ENCODE results near the gene BNIP3. TPM values are rescaled to one million over a fixed set of nuclear protein-coding genes. Genes with fewer than 3 reads are reported as not detected.
A peak's percentile ranks its signal among the peaks of the same experiment; 100 is the strongest.
"Not testable (repeated sequence)": the region's sequence is repeated elsewhere in the genome, so short reads cannot be mapped to it uniquely, and the experiment has no call there.

The BNIP3 gene
- polyA plus RNA-seq, 3 donors = 3.2 to 7.2 (median 4.6) TPM

GRCh38 chr10:131920693-131921092 is 61.0 kb downstream of the BNIP3 start:
- no peaks in the 10 kb centered on the region for H3K36me3 ChIP-seq (replicated peaks in 1 of 2; ENCODE audit: control insufficient read depth in 1 of 2, insufficient read depth in 2 of 2, low read length in 2 of 2)
- H3K4me3 ChIP-seq (replicated peaks in 1 of 3; ENCODE audit: low read depth in 2 of 3, low read length in 3 of 3) = no peak overlapping the region
- Mint-ChIP-seq H3K27ac (peak overlapping the region in 1 of 7 donors; percentile 58), H3K27me3 (ENCODE audit: low read depth in 3 of 3) (no peaks in the 10 kb centered on the region), H3K9me3 (peaks cover 2 to 12% (median 9%) of the 10 kb centered on the region in 7 donors), H3K4me3 (no peak overlapping the region), H3K4me1 (peaks cover 16% of the 10 kb centered on the region), H3K36me3 (peaks cover 5 to 9% of the 10 kb centered on the region in 2 donors)
- no peak overlapping the region for H3K4me2 ChIP-seq (replicated peaks; ENCODE audit: extremely low read depth, low read length, poor library complexity, severe bottlenecking)
- no peak for DNase-seq
- no peak overlapping the region for H3K27ac ChIP-seq (ENCODE audit: low read depth in 1 of 2, low read length in 2 of 2)
- intact Hi-C loops (cut with micrococcal nuclease) = no loop called here
- peaks cover 79% of the 10 kb centered on the region for H3K79me2 ChIP-seq (ENCODE audit: insufficient read depth, low read length)
- TF ChIP-seq CTCF (IDR thresholded peaks at IDR 0.05) = no peak
- whole genome bisulfite sequencing (ENCODE audit: insufficient coverage) = 70% methylated on average over 5 of the region's 5 CpGs
- no peaks in the 10 kb centered on the region for H3K27me3 ChIP-seq (ENCODE audit: control insufficient read depth in 2 of 2, insufficient read depth in 2 of 2, low read length in 2 of 2)
- H4K20me1 ChIP-seq (ENCODE audit: insufficient read depth, low read length) = peaks cover 88% of the 10 kb centered on the region
- H3K4me1 ChIP-seq (ENCODE audit: control insufficient read depth in 1 of 2, insufficient read depth in 2 of 2, low read length in 2 of 2) = peaks cover 0 to 13% of the 10 kb centered on the region in 2 donors
- peaks cover 5% of the 10 kb centered on the region in 2 donors for H3K9me3 ChIP-seq (replicated peaks in 1 of 2; ENCODE audit: control insufficient read depth in 1 of 2, insufficient read depth in 1 of 2, low read length in 2 of 2)
- H2AFZ ChIP-seq (ENCODE audit: insufficient read depth, low read depth, low read length, poor library complexity, severe bottlenecking) = no peak overlapping the region
- H3K9ac ChIP-seq (ENCODE audit: insufficient read depth, low read length, poor library complexity, severe bottlenecking) = no peak overlapping the region

GRCh38 chr10:131920151-131920550 is 61.6 kb downstream of the BNIP3 start:
- intact Hi-C loops (cut with micrococcal nuclease) = no loop called here
- Histone ChIP-seq H3K79me2 (ENCODE audit: insufficient read depth, low read length) (peaks cover 79% of the 10 kb centered on the region), H3K4me3 (replicated peaks in 1 of 3; ENCODE audit: low read depth in 2 of 3, low read length in 3 of 3) (no peak overlapping the region), H3K9ac (ENCODE audit: insufficient read depth, low read length, poor library complexity, severe bottlenecking) (no peak overlapping the region), H3K4me2 (replicated peaks; ENCODE audit: extremely low read depth, low read length, poor library complexity, severe bottlenecking) (no peak overlapping the region), H3K27me3 (ENCODE audit: control insufficient read depth in 2 of 2, insufficient read depth in 2 of 2, low read length in 2 of 2) (no peaks in the 10 kb centered on the region), H3K9me3 (replicated peaks in 1 of 2; ENCODE audit: control insufficient read depth in 1 of 2, insufficient read depth in 1 of 2, low read length in 2 of 2) (peaks cover 2 to 3% of the 10 kb centered on the region in 2 donors), H3K27ac (ENCODE audit: low read depth in 1 of 2, low read length in 2 of 2) (no peak overlapping the region), H2AFZ (ENCODE audit: insufficient read depth, low read depth, low read length, poor library complexity, severe bottlenecking) (no peak overlapping the region), H4K20me1 (ENCODE audit: insufficient read depth, low read length) (peaks cover 88% of the 10 kb centered on the region), H3K36me3 (replicated peaks in 1 of 2; ENCODE audit: control insufficient read depth in 1 of 2, insufficient read depth in 2 of 2, low read length in 2 of 2) (no peaks in the 10 kb centered on the region), H3K4me1 (ENCODE audit: control insufficient read depth in 1 of 2, insufficient read depth in 2 of 2, low read length in 2 of 2) (peaks cover 0 to 10% of the 10 kb centered on the region in 2 donors)
- H3K27me3 Mint-ChIP-seq (ENCODE audit: low read depth in 3 of 3) = no peaks in the 10 kb centered on the region
- peak overlapping the region in 4 of 7 donors; percentile 8 to 52 (median 32) for H3K27ac Mint-ChIP-seq
- no peak for DNase-seq
- peaks cover 0 to 11% (median 6%) of the 10 kb centered on the region in 7 donors for H3K9me3 Mint-ChIP-seq
- H3K4me3 Mint-ChIP-seq = no peak overlapping the region
- WGBS (ENCODE audit: insufficient coverage) = 98% methylated on average over 7 of the region's 11 CpGs
- peaks cover 11% of the 10 kb centered on the region for H3K4me1 Mint-ChIP-seq
- no peak for TF ChIP-seq CTCF (IDR thresholded peaks at IDR 0.05)
- peaks cover 5 to 9% of the 10 kb centered on the region in 2 donors for H3K36me3 Mint-ChIP-seq

- H2AFZ ChIP-seq (ENCODE audit: insufficient read depth, low read depth, low read length, poor library complexity, severe bottlenecking); H3K4me1 Mint-ChIP-seq; H3K4me3 Mint-ChIP-seq; H3K36me3 Mint-ChIP-seq; H3K9ac ChIP-seq (ENCODE audit: insufficient read depth, low read length, poor library complexity, severe bottlenecking); H3K4me1 ChIP-seq (ENCODE audit: control insufficient read depth in 1 of 2, insufficient read depth in 2 of 2, low read length in 2 of 2); H3K27me3 Mint-ChIP-seq (ENCODE audit: low read depth in 3 of 3); H3K4me2 ChIP-seq (replicated peaks; ENCODE audit: extremely low read depth, low read length, poor library complexity, severe bottlenecking); H3K27ac ChIP-seq (ENCODE audit: low read depth in 1 of 2, low read length in 2 of 2); intact Hi-C loops (cut with micrococcal nuclease); H3K4me3 ChIP-seq (replicated peaks in 1 of 3; ENCODE audit: low read depth in 2 of 3, low read length in 3 of 3); DNase-seq; H3K9me3 ChIP-seq (replicated peaks in 1 of 2; ENCODE audit: control insufficient read depth in 1 of 2, insufficient read depth in 1 of 2, low read length in 2 of 2); H3K27me3 ChIP-seq (ENCODE audit: control insufficient read depth in 2 of 2, insufficient read depth in 2 of 2, low read length in 2 of 2); H3K36me3 ChIP-seq (replicated peaks in 1 of 2; ENCODE audit: control insufficient read depth in 1 of 2, insufficient read depth in 2 of 2, low read length in 2 of 2): not testable (repeated sequence)
- Histone ChIP-seq H4K20me1 (ENCODE audit: insufficient read depth, low read length) (peaks cover 88% of the 10 kb centered on the region), H3K79me2 (ENCODE audit: insufficient read depth, low read length) (peaks cover 80% of the 10 kb centered on the region)
- Mint-ChIP-seq H3K27ac (peak overlapping the region in 5 of 7 donors; percentile 1 to 65 (median 34)), H3K9me3 (peaks cover 0 to 11% (median 5%) of the 10 kb centered on the region in 7 donors)
- WGBS (ENCODE audit: insufficient coverage) = 100% methylated on average over 4 of the region's 14 CpGs
These were observed 62.3 kb downstream of the BNIP3 start for GRCh38 chr10:131919461-131919860.

Data from CD14-positive monocyte (primary cell).